Trophoblast cell (in vitro differentiated cells and primary cell): Measurements from ENCODE around the gene HGD.

Experiments
- DNase-seq, 2 donors: peaks; one replicate each; pipeline ENCODE4 v3.0.0-alpha.2; 2016
- H2AFZ ChIP-seq: 2 replicates; pipeline ENCODE4 v1.6.1; 2013; ENCODE audit warnings: low read length, moderate library complexity, mild to moderate bottlenecking; ENCODE audit not compliant: insufficient read depth, poor library complexity
- H2AK5ac ChIP-seq: 2 replicates; pipeline ENCODE4 v1.6.1; 2013; ENCODE audit warnings: mild to moderate bottlenecking, low read length
- H2BK120ac ChIP-seq: 2 replicates; pipeline ENCODE4 v1.6.1; 2013; ENCODE audit warnings: low read length, mild to moderate bottlenecking, moderate library complexity; ENCODE audit not compliant: insufficient read depth, poor library complexity
- H2BK12ac ChIP-seq: 2 replicates; pipeline ENCODE4 v1.6.1; 2013; ENCODE audit warnings: mild to moderate bottlenecking, low read length, moderate library complexity
- H2BK5ac ChIP-seq: 2 replicates; pipeline ENCODE4 v1.6.1; 2013; ENCODE audit warnings: low read length, low read depth, moderate library complexity, mild to moderate bottlenecking; ENCODE audit not compliant: poor library complexity
- H3K14ac ChIP-seq: 2 replicates; pipeline ENCODE4 v1.6.1; 2013; ENCODE audit warnings: mild to moderate bottlenecking, low read length
- H3K18ac ChIP-seq: 2 replicates; pipeline ENCODE4 v1.6.1; 2013; ENCODE audit warnings: mild to moderate bottlenecking, low read length
- H3K23ac ChIP-seq: 2 replicates; pipeline ENCODE4 v1.6.1; 2013; ENCODE audit warnings: low read length
- H3K27ac ChIP-seq: 2 replicates; pipeline ENCODE4 v1.5.1; 2013; ENCODE audit warnings: low read depth, mild to moderate bottlenecking, inconsistent platforms, low read length, moderate library complexity
- H3K27me3 ChIP-seq: 2 replicates; pipeline ENCODE4 v1.6.1; 2013; ENCODE audit warnings: inconsistent platforms, mild to moderate bottlenecking, low read length, moderate library complexity; ENCODE audit not compliant: insufficient read depth
- H3K36me3 ChIP-seq, 2 experiments: 1 replicate in 1 of 2; 2 replicates in 1 of 2; pipeline ENCODE4 v1.6.1; 2013; ENCODE audit warnings: low read length in 2 of 2, mild to moderate bottlenecking in 2 of 2, moderate library complexity in 1 of 2; ENCODE audit not compliant: insufficient read depth in 2 of 2, control insufficient read depth in 1 of 2
- H3K4ac ChIP-seq: 2 replicates; pipeline ENCODE4 v1.6.1; 2013; ENCODE audit warnings: low read depth, mild to moderate bottlenecking, low read length, moderate library complexity
- H3K4me1 ChIP-seq, 2 experiments: 1 replicate in 1 of 2; 2 replicates in 1 of 2; pipeline ENCODE4 v1.6.1; 2013; ENCODE audit warnings: low read length in 2 of 2, mild to moderate bottlenecking in 2 of 2, moderate library complexity in 1 of 2; ENCODE audit not compliant: insufficient read depth in 2 of 2, control insufficient read depth in 1 of 2
- H3K4me2 ChIP-seq: 2 replicates; pipeline ENCODE4 v1.6.1; 2013; ENCODE audit warnings: inconsistent platforms, mild to moderate bottlenecking, low read length, moderate library complexity
- H3K4me3 ChIP-seq: 2 replicates; pipeline ENCODE4 v1.5.1; 2013; ENCODE audit warnings: mild to moderate bottlenecking, low read depth, low read length, inconsistent platforms
- H3K79me1 ChIP-seq: one replicate; pipeline ENCODE4 v1.6.1; 2013; ENCODE audit warnings: low read length
- H3K79me2 ChIP-seq: 2 replicates; pipeline ENCODE4 v1.6.1; 2013; ENCODE audit warnings: low read length, mild to moderate bottlenecking; ENCODE audit not compliant: control insufficient read depth, insufficient read depth, poor library complexity
- H3K9ac ChIP-seq: 2 replicates; pipeline ENCODE4 v1.6.1; 2013; ENCODE audit warnings: mild to moderate bottlenecking, low read length
- H3K9me3 ChIP-seq: 2 replicates; pipeline ENCODE4 v1.6.1; 2013; ENCODE audit warnings: low read depth, mild to moderate bottlenecking, control low read depth, inconsistent platforms, low read length; ENCODE audit not compliant: insufficient read depth
- H4K12ac ChIP-seq: 2 replicates; pipeline ENCODE4 v1.6.1; 2013; ENCODE audit warnings: low read depth, mild to moderate bottlenecking, low read length, moderate library complexity
- H4K8ac ChIP-seq: 2 replicates; pipeline ENCODE4 v1.6.1; 2013; ENCODE audit warnings: low read depth, mild to moderate bottlenecking, low read length, moderate library complexity
- H4K91ac ChIP-seq: one replicate; pipeline ENCODE4 v1.6.1; 2013; ENCODE audit warnings: low read depth, mild to moderate bottlenecking, low read length, moderate library complexity
- WGBS: extraction: QIAGEN DNeasy Blood & Tissue Kit; methylation state at CpG from one replicate; pipeline ENCODE4 v1.1.7; 2013; ENCODE audit warnings: missing lambda C conversion rate; ENCODE audit not compliant: insufficient read length, insufficient coverage; ENCODE audit errors: extremely low coverage; 5-methylcytosine and 5-hydroxymethylcytosine counted together

Gene HGD

DNA sequence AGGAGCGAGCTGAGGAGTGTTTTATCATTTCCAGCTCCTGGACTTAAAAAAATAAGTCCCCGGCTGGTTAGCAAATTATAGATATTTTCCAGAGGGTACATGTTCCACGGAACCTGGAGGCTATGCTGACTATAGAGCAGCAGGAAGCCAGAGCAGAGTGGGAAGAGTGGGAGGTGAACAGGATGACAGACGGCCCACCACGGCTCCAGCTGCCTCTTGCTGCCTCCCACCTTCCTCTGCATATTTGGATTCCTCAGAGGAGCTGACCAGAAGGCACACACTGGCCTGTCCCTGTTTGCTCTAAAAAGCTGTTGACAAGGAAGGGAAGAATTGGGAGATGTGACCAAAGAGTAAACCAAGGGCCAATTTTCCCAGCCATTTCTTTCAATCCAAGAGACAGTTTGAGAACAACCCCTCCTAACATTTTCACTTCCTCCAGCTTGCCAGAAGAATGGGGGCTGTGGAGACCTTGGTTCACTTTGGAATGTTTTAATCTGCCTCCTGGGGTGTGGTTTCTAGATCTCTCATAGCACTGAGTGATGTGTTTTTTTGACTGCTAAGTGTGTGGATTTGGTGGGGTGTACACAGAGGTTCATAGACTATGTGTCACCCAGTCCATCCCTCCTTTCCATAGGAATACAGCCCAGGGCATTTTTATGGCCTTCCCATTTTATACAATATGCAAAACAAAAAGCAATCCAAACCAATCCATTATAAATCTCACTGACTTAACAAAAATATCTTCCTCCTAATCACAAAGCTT, 36.8 kb downstream of the HGD start:
- H3K23ac ChIP-seq: no peak overlapping the region
- H3K9me3 ChIP-seq: no peaks in the 10 kb centered on the region
- no peak overlapping the region for H2BK5ac ChIP-seq
- H3K4me3 ChIP-seq: no peak overlapping the region
- H3K9ac ChIP-seq: no peak overlapping the region
- H3K79me1 ChIP-seq: no peaks in the 10 kb centered on the region
- no peak overlapping the region for H4K12ac ChIP-seq
- no peak overlapping the region for H2BK12ac ChIP-seq
- H3K27ac ChIP-seq: no peak overlapping the region
- no peak overlapping the region for H3K4me2 ChIP-seq
- no peak overlapping the region for H2AK5ac ChIP-seq
- no peaks in the 10 kb centered on the region for H3K36me3 ChIP-seq
- no peak overlapping the region for H3K14ac ChIP-seq
- no peaks in the 10 kb centered on the region for H3K79me2 ChIP-seq
- no CpG with 5 or more reads among the region's 5 CpGs for WGBS
- DNase-seq: no peak
- no peak overlapping the region for H3K4ac ChIP-seq
- H3K27me3 ChIP-seq: no peaks in the 10 kb centered on the region
- peaks cover 0 to 3% of the 10 kb centered on the region in 2 experiments for H3K4me1 ChIP-seq
- H2AFZ ChIP-seq: no peak overlapping the region
- H4K8ac ChIP-seq: no peak overlapping the region
- H4K91ac ChIP-seq: no peak overlapping the region
- H2BK120ac ChIP-seq: no peak overlapping the region
- no peak overlapping the region for H3K18ac ChIP-seq

DNA sequence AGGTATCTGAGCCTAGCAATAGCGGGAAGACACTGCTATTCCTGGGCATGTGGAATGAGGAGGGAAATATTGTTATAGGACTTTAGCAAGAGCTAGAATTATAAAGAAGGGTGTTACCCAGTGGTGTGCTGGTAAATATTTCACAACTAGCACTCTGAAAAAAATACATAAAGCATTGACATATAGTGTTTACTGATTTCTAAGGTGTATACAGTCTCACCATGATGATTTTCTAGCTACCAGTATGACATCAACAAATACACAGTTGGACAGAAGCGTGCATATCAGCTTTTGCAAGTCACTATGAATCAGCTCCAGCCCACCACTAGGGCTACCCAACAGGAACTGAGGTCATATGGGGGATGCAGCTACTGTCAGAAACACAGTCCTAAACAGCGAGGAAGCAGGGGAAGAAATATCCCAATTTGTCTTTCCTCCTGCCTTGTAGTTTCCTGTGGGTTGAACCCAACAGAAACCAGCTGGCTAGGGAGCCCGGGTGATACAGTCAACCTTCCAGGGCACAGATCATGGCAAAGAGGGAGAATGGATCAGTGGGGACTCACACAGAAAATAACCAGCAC, 39.6 kb downstream of the HGD start:
- Histone ChIP-seq H3K79me2 (no peaks in the 10 kb centered on the region), H3K4me3 (no peak overlapping the region), H4K91ac (no peak overlapping the region), H3K4ac (no peak overlapping the region), H3K4me1 (peaks cover 0 to 3% of the 10 kb centered on the region in 2 experiments), H2AFZ (no peak overlapping the region), H3K14ac (no peak overlapping the region), H3K36me3 (no peaks in the 10 kb centered on the region), H3K79me1 (no peaks in the 10 kb centered on the region), H2BK120ac (no peak overlapping the region), H4K8ac (no peak overlapping the region), H2BK12ac (no peak overlapping the region), H3K18ac (no peak overlapping the region), H3K9ac (no peak overlapping the region), H2BK5ac (no peak overlapping the region), H3K27ac (no peak overlapping the region), H3K23ac (no peak overlapping the region), H4K12ac (no peak overlapping the region), H3K27me3 (no peaks in the 10 kb centered on the region), H3K4me2 (no peak overlapping the region), H3K9me3 (no peaks in the 10 kb centered on the region), H2AK5ac (no peak overlapping the region)
- peak in 1 of 2 donors; percentile 5 for DNase-seq
- WGBS: no CpG with 5 or more reads among the region's 4 CpGs

DNA sequence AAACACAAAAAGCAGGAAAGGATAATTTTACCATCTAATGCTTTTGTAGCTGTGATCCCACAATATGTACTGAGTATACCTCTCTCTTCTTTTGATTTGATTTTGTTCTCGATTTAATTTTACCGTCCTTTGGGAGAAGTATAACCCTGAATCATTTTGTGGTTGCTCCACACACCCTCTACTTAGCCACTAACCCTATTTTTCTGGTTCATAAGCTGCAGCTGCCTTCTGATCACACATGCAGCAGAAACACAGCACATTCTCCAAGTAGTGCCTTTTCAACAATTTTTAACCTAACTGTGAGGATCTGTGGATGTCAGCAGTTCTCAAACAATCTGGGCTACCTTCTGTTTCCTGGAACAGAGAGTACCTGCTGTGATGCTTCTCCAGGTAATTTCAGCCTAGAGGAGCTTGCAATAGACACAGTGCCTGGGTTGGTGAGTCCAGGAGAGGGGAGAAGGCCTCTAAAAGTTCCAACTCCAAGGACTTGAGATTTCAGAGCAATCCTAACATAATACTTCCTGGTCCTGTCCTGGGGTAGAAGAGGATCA, 40.3 kb downstream of the HGD start:
- no CpG with 5 or more reads among the region's 2 CpGs for WGBS
- no peak overlapping the region for H3K4me2 ChIP-seq

DNA sequence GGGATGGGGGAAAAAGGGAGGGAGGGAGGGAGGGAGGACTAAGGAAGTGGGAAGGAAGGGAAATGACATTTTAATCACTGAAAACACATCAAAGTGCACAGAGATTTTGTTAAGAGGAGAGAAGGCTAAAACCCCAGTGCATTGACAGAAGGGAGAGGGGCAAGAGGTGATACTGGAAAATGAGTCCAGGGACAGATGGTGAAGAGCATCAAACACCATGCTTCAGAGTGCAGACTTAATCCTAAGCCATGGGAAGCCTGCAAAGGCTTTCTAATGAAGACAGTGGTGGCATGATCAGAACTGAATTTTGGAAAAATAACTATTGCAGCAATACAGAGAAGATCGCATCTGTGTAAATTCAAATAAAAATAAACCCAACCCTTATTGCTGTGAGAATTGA, 41.8 kb downstream of the HGD start:
- Histone ChIP-seq H3K27me3 (no peaks in the 10 kb centered on the region), H2AFZ (no peak overlapping the region), H3K4me3 (no peak overlapping the region), H3K4ac (no peak overlapping the region), H3K14ac (no peak overlapping the region), H3K4me1 (peaks cover 0 to 2% of the 10 kb centered on the region in 2 experiments), H3K9me3 (no peaks in the 10 kb centered on the region), H4K12ac (no peak overlapping the region), H2BK12ac (no peak overlapping the region), H4K8ac (no peak overlapping the region), H3K9ac (no peak overlapping the region), H2BK5ac (no peak overlapping the region), H3K36me3 (no peaks in the 10 kb centered on the region), H3K18ac (no peak overlapping the region), H3K27ac (no peak overlapping the region), H3K79me1 (no peaks in the 10 kb centered on the region), H4K91ac (no peak overlapping the region), H3K23ac (peak overlapping the region; percentile 92), H3K4me2 (no peak overlapping the region), H2AK5ac (no peak overlapping the region), H2BK120ac (no peak overlapping the region), H3K79me2 (no peaks in the 10 kb centered on the region)
- no CpG with 5 or more reads among the region's 1 CpG for WGBS
- DNase-seq: no peak

More for the DNA sequence above, 40.3 kb downstream of the HGD start:
- no peak overlapping the region for H2BK5ac ChIP-seq
- H3K4me3 ChIP-seq: no peak overlapping the region
- no peak overlapping the region for H3K4ac ChIP-seq
- no peaks in the 10 kb centered on the region for H3K36me3 ChIP-seq
- no peaks in the 10 kb centered on the region for H3K79me1 ChIP-seq
- no peak overlapping the region for H2AK5ac ChIP-seq
- no peak overlapping the region for H3K27ac ChIP-seq
- no peaks in the 10 kb centered on the region for H3K27me3 ChIP-seq
- no peak overlapping the region for H2BK120ac ChIP-seq
- H2AFZ ChIP-seq: no peak overlapping the region
- no peak overlapping the region for H3K9ac ChIP-seq
- no peaks in the 10 kb centered on the region for H3K9me3 ChIP-seq
- H4K91ac ChIP-seq: no peak overlapping the region
- H4K8ac ChIP-seq: no peak overlapping the region
- H2BK12ac ChIP-seq: no peak overlapping the region
- no peak overlapping the region for H3K23ac ChIP-seq
- H3K14ac ChIP-seq: no peak overlapping the region
- H3K4me1 ChIP-seq: peaks cover 0 to 3% of the 10 kb centered on the region in 2 experiments
- no peak for DNase-seq
- H3K18ac ChIP-seq: no peak overlapping the region
- H4K12ac ChIP-seq: no peak overlapping the region
- H3K79me2 ChIP-seq: no peaks in the 10 kb centered on the region
